Cardiac fibroblast (primary cell): Measurements from ENCODE around the gene HMGN4.

Experiments used
- DNase-seq, 2 donors: peaks; one replicate each; pipeline versions ENCODE4 v3.0.0 to v3.0.0-alpha.2; 2010; ENCODE audit warnings: low read depth in 2 of 2
- H3K4me3 ChIP-seq, 2 donors: replicated peaks in 1 of 2; 1 replicate in 1 of 2; 2 replicates in 1 of 2; pipeline ENCODE4 v1.5.1; 2011; ENCODE audit warnings: low read depth in 2 of 2, low read length in 2 of 2, mild to moderate bottlenecking in 2 of 2, moderate library complexity in 1 of 2
- TF ChIP-seq, protein P1 (sequence below): IDR thresholded peaks from one replicate; pipeline ENCODE4 v1.5.1; 2011; ENCODE audit warnings: low read depth, mild to moderate bottlenecking, low read length, inconsistent platforms

The HMGN4 gene

DNA sequence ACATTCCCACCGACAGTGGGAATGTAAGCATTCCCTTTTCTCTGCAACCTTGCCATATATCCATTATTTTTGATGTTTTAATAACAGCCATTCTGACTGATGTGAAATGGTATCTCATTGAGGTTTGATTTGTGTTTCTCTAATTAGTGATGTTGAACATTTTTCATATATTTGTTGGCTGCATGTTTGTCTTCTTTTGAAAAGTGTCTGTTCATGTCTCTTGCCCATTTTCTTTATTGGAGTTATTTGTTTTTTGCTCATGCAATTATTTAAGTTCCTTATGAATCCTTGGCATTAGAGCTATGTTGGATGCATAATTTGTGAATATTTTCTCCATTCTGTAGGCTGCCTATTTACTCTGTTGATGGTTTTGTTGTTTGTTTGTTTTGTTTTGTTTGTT, 40.6 kb downstream of the HMGN4 start:
- no peak for DNase-seq
- H3K4me3 ChIP-seq = no peak overlapping the region
- TF ChIP-seq, protein P1, sequence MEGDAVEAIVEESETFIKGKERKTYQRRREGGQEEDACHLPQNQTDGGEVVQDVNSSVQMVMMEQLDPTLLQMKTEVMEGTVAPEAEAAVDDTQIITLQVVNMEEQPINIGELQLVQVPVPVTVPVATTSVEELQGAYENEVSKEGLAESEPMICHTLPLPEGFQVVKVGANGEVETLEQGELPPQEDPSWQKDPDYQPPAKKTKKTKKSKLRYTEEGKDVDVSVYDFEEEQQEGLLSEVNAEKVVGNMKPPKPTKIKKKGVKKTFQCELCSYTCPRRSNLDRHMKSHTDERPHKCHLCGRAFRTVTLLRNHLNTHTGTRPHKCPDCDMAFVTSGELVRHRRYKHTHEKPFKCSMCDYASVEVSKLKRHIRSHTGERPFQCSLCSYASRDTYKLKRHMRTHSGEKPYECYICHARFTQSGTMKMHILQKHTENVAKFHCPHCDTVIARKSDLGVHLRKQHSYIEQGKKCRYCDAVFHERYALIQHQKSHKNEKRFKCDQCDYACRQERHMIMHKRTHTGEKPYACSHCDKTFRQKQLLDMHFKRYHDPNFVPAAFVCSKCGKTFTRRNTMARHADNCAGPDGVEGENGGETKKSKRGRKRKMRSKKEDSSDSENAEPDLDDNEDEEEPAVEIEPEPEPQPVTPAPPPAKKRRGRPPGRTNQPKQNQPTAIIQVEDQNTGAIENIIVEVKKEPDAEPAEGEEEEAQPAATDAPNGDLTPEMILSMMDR = no peak

DNA sequence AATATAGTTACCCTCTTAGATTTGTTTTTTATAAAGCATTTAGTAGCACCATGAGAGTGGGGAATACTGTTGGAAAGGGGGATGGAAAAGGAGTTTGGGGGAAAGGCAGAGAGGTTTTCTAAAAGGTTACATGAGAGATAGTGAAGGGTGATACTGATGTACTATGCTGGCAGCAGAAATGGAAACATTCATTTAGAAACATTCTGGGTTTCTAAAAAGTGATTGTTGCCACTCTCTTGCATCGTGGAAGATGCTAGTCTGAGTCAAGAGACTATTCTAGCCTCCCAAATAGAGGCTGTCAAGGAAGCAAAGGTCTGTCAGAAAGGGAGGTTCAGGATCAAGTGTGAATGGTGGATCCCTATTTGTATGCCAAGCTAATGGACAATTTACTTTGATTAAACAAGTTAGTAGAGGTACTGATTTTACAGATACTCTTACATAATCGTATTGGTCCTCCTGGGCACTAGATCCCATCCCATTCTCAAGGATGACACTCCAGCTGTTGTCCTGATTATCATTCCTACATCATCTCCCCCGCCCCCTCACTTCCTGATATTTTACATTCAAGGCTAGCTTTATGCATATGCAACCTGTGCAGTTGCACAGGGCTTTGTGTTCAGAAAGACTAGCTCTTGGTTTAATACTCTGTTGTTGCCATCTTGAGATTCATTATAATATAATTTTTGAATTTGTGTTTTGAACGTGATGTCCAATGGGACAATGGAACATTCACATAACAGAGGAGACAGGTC, 43.2 kb downstream of the HMGN4 start:
- TF ChIP-seq, protein P1 = no peak
- no peak for DNase-seq
- H3K4me3 ChIP-seq = no peak overlapping the region

DNA sequence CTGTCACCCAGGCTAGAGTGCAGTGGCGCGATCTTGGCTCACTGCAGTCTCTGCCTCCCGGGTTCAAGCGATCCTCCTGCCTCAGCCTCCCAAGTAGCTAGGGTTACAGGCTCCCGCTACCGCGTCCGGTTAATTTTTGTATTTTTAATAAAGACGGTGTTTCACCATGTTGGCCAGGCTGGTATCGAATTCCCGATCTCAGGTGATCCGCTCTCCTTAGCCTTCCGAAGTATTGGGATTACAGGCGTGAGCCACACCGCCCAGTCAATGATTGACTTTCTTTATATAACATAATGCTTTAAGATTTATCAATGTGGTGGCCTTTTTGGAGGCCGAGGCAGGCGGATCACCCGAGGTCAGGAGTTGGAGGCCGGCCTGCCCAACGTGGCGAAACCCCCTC, 50.8 kb downstream of the HMGN4 start:
- TF ChIP-seq, protein P1 = no peak
- no peak for DNase-seq
- H3K4me3 ChIP-seq = no peak overlapping the region

DNA sequence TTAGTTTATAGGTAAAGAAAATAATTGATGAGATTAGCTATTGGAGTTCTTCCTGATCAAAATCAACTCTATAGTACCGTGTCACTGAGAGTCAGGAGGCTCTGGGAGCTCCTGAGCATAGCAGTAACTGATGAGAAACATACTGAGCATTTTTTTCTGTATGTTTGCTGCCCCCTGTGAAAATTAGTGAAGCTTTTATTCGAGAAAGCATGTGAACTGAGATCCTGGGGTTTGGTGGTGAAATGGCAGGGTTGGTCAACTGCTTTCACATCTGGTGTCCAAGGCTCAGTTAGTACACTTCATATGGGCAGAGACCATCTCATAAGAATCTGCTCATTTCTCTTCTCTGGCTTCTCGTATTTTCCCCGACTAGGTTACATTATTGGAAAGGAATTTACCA, 54.5 kb downstream of the HMGN4 start:
- no peak for DNase-seq
- TF ChIP-seq, protein P1 = no peak
- H3K4me3 ChIP-seq = no peak overlapping the region

DNA sequence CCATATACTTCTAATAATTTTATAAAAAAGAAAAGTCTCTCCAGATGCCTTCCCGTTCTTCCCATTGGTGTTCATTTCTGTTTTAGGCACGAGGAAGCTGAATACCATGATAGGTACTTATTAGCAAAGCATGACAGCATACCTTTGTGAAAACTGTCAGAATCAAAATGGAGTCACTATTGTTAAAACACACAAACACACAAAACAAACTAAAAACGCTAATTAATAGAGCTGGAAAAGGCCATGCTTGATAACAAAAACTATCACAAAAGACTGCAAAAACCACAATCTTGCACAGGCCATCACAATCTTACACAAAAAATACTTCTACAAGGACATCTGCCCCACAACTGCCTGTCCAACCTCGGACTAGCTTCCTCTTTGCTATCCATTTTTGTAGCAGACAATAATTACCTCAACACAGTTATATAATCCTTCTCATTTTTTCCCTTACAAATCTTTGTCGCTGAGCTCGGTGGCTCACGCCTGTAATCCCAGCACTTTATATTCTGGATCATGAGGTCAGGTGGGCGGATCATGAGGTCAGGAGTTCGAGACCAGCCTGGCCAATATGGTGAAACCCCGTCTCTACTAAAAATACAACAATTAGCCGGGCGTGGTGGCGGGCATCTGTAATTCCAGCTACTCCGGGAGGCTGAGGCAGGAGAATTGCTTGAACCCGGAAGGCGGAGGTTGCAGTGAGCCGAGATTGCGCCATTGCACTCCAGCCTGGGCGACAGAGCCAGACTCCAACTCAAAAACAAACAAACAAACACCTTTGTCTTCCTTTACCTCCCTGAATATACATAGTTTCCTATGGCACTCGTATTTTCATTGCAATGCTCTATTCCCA, 55.3 kb downstream of the HMGN4 start:
- DNase-seq = no peak
- TF ChIP-seq, protein P1 = no peak
- H3K4me3 ChIP-seq = no peak overlapping the region

DNA sequence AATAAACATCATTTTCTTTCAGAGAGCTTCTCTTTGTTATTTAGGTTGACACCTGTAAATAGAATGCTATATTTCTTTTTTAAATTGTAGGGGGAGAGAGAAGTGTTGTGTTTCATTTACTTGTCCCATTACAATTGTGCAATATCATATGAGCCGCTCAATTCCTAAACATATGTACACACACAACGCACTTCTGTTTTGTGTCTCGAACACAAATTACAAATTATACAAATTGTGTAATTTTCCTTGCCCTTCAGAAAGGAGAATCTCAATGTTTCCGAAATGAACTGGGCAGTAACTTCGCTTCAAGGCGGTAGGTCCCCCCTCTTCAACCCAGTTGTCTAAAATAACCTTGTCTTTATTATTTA, 55.9 kb downstream of the HMGN4 start:
- H3K4me3 ChIP-seq = no peak overlapping the region
- no peak for DNase-seq
- TF ChIP-seq, protein P1 = no peak
